NCI-H2171 treated with DMSO at 0.1 percent for 48 hours (cell line): ENCODE results near the gene NT5C2.
A peak's percentile ranks its signal among the peaks of the same experiment; 100 is the strongest.
"Not testable (repeated sequence)": the region's sequence is repeated elsewhere in the genome, so short reads cannot be mapped to it uniquely, and the experiment has no call there.

ENCODE experiments used
- DNase-seq: peaks from one replicate; lab custom pipeline; 2025; lab: John Stamatoyannopoulos, UW

Gene NT5C2

DNA sequence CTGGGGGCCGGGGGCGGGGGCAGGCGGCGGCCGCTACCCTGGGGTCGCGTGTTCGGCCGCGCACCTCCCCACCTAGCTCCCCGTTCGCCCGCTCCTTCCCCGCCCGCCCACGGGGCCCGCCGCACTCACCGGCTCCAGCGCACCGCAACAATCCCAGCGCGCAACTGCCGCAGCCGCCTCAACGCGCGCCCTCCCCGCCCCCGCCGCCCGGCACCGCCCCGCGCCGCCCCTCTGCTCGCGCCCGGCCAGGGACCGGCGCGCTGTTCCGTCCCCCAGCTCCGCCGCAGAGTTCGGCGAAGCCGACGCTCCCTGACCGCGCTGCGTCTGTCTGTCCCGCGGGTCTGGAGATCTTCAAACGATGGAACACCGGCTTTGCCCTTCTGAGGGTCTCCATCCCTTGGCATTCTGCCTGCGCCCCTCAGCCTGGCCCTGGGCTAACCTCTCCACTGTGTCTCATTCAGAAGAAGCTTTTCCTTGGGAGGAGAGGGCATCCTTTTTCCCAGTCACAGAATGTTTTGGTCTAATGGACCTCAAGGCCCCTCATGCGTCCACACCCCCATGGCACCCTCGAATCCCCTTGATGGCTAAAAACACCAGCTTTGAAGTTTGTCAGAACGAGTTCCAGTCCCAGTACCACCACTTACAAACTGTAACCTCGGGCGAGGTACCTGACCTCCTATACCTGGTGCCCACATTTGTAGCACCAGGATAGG is at the start of gene NT5C2:
Gene NT5C2, minus strand, starts transcription at position 166 of the 713 bp plus-strand sequence. CDS start 18,314 bp downstream, outside the sequence.
- peak; percentile 49 for DNase-seq

DNA sequence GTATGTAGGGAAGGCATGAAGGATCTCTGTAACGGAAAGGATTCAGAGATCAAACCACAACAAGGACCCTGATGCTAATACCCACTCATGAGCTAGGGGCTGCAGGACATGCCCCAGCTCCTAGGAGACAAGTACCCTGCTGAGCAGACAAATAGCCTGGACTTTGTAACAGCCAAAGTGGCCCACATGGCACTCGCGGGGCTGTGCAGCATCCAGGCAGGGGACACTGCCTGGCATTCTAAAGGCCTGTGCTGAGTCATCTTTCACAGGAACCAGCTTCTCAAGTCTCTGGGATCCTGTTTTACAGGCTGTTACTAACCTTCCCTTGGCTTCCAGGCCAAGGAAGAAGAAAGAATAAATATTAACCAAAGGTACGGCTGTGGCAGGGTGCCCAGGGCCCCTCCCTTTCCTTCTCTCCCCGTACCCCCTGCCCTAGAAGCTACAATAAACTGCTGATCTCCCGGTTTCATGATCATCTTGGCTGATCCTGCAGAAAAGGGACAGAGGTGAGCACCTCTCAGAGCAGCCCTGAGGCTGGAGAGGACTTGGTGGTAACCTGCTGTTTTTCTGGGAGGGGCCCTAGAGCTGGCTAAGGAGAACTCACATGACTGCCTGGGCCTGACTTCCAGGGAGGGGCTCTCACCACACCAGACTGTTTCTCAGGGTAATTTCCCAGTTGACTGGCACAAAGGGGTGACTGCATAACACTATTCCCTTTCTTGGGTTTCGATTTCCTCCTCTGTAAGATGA is 48.4 kb upstream of the NT5C2 start:
- DNase-seq, result no peak

DNA sequence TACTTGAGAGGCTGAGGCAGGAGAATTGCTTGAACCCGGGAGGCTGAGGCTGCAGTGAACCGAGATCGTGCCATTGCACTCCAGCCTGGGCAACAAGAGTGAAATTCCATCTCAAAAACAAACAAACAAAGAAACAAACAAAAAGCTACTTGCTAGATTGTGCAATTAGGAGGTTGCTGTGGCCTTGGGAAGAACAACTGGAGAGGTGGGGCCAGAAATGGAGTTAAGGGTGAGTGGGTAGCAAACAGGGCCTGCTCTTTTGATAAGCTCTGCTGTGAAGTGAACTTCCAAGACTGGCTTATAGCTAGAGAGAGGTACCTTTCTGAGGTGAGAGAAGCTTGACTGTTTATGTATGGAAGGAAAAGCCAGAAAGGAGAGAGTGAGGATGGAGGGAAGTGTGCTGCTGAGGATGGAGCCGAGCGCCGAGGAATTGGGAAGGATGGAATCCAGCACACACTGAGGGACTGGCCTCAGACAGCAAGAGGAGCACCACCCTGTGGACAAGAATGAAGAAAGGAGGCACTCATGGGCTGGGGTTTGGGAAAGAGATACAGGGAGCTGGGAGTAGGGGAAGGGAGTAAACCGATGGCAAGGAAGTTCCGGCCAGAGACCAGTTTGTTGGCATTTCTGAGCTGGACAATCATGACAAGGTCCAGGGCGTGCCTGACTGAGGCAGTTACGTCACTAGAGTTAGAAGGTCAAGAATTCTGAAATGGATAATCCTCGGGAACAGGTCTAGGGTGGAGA is 45.6 kb upstream of the NT5C2 start:
- no peak for DNase-seq

DNA sequence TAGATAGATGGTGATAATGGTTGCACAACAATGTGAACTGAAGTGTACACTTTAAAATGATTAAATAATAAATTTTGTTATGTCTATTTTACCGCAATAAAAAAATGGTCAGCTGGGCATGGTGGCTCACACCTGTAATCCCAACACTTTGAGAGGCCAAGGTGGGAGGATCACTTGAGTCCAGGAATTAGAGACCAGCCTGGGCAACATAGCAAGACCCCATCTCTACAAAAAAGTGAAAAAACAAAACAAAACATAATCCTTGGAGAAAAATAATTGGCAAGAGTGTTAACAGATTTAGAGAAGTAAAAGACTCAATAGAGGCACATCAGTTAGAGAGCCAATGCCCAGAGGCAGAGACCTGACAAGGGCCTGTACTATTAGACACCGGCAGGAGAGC is 42.7 kb upstream of the NT5C2 start:
- no peak for DNase-seq

DNA sequence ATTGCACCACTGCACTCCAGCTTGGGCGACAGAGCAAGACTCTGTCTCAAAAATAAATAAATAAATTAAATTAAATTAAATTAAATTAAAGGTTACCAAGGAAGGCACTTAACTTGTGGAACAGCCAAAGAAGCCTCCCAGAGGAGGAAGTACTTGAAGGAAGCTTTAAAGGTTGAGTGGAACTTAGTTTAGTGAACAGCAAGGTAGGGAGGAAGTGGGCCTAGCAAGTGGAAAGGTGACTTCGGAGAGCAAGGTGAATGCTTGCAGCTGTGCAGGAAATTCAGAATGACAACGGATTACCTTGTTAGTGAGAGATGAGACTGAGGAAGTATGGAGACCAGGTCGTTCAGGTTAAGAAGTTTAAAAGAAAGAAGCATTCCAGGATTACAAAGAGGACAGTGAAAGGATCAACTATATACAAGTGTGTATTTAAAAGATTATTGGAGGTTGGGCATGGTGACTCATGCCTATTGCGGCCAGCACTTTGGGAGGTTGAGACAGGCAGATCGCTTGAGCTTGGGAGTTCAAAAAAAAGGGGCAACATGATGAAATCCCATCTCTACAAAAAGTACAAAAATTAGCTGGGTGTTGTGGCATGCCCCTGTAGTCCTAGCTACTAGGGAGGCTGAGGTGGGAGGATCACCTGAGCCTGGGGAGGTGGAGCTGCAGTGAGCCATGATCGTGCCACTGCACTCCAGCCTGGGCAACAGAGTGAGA is 39.9 kb upstream of the NT5C2 start:
- DNase-seq, result no peak

DNA sequence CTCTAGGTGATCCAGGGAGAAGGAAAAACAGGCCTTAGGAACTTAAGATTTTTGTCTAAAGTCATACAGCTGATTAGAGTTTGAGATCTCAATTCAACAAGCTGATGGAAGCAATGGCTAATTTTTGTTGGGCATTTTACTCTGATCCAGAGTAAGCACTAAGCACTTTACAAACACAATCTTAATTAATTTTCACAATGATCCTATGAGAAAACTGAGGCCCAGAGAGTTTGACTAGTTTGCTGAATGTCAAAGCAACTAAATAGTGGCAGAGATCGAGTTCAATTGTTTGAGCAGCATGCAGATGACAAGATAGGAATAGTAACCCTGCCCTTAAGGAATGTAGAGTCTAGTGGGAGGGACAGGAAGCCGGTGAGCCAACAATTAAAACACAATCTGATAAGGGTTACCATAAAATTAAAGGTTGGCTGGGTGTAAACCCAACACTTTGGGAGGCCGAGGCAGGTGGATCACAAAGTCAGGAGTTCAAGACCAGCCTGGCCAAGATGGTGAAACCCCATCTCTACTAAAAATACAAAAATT is 39.1 kb upstream of the NT5C2 start:
- no peak for DNase-seq

DNA sequence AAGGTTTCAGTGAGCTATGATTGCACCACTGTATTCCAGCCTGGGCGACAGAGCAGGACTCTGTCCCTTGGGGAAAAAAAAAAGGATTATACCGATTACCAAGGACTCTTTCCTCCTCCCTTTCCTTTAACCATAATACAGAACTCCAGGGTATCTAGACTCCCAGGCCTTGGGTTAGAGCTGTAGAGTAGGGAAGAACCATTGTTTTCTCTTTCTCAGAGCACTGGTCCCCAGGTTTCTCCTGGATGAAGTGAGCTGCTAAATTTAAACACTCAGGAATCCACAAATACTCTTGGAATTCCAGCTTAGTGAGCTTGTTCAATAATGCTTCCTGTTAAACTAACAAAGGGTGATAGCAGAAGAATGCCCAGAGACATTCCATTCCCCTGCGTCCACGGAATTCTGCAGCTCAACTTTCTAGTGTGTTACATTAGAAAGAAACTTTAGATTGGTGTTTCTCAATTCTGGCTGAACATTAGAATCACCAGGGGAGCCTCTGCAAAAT is 38.0 kb upstream of the NT5C2 start:
- no peak for DNase-seq

DNA sequence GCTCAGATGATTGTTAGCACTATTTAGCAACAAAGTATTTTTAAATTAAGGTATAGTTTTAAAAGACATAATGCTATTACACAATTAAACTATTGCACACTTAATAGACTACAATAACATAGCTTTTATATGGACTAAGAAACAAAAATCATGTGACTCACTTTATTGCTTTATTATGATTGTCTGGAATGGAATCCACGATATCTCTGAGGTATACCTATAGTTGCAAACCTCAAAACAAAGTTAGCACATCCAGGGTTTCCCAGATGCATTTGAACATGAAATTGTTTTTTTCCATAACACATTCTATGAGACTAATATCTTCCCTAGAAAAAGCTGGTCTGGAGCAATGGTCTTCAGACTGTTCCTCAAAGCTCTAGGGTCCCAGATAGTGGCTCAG is 34.3 kb upstream of the NT5C2 start:
- DNase-seq, result no peak

DNA sequence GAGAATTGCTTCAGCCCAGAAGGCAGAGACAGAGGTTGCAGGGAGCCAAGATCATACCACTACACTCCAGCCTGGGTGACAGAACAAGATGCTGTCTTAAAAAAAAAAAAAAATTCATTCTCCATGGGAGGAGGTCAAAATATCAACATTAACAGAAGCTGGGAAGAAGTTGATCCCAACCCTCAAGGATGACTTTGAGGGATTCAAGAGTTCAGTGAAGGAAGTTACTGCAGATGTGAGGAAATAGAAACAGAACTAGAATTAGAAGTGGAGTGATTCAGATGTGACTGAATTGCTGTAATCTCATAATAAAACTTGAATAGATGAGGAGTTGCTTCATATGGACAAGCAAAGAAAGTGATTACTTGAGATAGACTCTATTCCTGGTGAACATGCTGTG is 32.9 kb upstream of the NT5C2 start:
- DNase-seq, result no peak

DNA sequence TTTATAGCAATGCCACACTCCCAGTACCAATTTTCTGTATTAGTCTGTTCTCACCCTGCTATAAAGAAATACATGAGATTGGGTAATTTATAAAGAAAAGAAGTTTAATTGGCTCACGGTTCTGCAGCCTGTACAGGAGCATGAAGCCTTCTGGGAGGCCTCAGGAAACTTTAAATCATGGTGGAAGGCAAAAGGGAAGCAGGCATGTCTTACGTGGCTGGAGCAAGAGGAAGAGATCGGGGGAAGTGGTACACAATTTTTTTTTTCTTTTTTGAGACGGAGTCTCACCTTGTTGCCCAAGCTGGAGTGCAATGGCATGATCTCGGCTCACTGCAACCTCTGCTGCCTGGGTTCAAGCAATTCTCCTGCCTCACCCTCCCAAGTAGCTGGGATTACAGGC is 31.6 kb upstream of the NT5C2 start:
- DNase-seq, result not testable (repeated sequence)

DNA sequence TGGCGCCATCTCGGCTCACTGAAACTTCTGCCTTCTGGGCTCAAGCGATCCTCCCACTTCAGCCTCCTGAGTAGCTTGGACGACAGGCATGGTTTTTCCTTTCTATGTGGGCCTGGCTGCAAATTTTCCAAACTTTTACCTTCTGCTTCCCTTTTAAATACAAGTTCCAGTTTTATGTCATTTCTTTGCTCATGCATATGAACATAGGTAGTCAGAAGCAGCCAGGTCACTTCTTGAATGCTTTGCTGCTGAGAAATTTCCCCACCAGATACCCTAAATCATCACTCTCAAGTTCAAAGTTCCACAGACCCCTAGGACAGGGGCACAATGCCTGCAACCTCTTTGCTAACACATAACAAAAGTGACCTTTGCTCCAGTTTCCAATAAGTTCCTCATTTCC is 31.1 kb upstream of the NT5C2 start:
- DNase-seq, result no peak

DNA sequence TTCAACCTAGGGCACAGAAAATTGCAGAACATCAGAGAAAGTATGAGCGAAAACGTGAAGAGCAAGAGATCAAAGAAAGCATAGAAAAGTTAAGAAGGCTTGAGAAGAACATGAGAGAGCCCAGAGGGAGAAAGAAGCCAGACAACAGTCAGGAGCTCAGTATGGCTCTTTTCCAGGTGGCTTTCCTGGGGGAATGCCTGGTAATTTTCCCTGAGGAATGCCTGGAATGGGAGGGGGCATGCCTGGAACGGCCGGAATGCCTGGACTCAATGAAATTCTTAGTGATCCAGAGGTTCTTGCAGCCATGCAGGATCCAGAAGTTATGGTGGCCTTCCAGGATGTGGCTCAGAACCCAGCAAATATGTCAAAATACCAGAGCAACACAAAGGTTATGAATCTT is 23.3 kb upstream of the NT5C2 start:
- DNase-seq, result not testable (repeated sequence)

DNA sequence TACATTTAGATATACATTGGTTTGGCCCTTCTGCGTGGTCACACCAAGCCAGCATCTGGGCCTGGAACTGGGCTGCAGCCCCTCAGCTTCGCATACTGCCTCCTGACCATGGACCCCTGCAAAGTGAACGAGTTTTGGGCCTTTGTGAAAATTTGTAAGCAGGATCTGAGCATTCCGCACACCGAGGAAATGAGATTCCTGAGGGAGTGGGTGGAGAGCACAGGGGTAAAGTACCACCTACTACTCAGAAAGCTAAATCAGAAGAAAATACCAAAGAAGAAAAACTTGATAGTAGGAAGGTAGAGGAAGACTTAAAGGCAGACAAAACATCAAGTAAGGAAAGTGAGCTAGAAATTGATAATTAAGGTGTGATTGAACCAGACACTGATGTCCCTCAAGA is 22.5 kb upstream of the NT5C2 start:
- DNase-seq, result no peak

DNA sequence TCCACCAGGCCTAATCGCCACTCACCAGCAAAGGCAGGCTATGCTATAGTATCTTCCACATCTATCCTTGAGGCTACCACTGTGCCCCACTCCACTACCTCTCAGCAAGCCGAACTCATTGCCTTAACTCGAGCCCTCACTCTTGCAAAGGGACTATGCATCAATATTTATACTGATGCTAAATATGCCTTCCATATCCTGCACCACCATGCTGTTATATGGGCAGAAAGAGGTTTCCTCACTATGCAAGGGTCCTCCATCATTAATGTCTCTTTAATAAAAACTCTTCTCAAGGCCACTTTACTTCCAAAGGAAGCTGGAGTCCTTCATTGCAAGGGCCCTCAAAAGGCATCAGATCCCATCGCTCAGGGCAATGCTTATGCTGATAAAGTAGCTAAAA is 17.2 kb upstream of the NT5C2 start:
- not testable (repeated sequence) for DNase-seq

DNA sequence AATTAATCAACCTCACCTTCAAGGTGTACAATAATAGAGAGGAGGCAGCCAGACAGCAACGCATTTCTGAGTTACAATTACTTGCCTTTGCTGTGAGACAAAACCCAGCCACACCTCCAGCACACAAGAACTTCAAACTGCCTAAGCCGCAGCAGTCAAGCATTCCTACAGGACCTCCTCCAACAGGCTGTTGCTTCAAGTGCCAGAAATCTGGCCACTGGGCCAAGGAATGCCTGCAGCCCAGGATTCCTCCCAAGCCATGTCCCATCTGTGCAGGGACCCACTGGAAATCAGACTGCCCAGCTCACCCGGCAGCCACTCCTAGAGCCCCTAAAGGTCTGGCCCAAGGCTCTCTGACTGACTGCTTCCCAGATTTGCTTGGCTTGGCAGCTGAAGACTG is 14.6 kb upstream of the NT5C2 start:
- not testable (repeated sequence) for DNase-seq

DNA sequence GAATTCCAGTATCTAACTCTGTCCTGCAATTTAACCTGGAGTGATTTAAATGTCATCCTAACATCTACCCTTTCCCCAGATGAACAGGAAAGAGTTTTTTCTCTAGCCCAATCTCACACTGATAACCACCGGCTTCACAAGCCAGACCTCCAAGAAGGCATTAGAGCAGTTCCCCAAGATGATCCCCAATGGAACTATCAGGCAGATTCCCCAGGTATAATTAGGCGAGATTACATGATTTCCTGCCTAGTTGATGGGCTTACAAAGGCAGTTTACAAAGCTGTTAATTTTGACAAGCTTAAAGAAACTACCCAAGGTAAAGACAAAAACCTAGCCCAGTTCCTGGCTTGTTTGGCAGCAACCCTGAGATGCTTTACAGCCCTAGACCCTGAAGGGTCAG is 14.1 kb upstream of the NT5C2 start:
- no peak for DNase-seq

DNA sequence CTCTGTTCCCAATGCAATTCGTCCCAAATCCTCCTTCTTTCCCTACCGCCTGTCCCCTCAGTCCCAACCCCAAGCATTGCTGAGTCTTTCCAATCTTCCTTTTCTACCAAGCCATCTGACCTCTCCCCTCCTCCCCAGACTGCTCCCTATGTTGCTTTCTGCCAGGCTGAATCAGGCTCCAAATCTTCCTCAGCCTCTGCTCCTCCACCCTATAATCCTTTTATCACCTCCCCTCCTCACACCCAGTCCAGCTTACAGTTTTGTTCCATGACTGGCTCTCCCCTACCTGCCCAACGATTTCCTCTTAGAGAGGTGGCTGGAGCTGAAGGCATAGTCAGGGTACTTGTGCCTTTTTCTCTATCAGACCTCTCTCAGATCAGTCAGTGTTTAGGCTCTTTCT is 13.6 kb upstream of the NT5C2 start:
- not testable (repeated sequence) for DNase-seq

DNA sequence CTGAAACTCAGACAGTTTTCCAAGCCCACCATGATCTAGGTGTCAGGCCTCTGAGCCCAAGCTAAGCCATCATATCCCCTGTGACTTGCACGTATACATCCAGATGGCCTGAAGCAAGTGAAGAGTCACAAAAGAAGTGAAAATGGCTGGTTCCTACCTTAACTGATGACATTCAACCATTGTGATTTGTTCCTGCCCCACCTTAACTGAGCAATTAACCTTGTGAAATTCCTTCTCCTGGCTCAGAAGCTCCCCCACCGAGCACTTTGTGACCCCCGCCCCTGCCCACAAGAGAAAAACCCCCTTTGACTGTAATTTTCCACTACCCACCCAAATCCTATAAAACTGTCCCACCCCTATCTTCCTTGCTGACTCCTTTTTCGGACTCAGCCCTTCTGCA is 12.3 kb upstream of the NT5C2 start:
- DNase-seq, result not testable (repeated sequence)

DNA sequence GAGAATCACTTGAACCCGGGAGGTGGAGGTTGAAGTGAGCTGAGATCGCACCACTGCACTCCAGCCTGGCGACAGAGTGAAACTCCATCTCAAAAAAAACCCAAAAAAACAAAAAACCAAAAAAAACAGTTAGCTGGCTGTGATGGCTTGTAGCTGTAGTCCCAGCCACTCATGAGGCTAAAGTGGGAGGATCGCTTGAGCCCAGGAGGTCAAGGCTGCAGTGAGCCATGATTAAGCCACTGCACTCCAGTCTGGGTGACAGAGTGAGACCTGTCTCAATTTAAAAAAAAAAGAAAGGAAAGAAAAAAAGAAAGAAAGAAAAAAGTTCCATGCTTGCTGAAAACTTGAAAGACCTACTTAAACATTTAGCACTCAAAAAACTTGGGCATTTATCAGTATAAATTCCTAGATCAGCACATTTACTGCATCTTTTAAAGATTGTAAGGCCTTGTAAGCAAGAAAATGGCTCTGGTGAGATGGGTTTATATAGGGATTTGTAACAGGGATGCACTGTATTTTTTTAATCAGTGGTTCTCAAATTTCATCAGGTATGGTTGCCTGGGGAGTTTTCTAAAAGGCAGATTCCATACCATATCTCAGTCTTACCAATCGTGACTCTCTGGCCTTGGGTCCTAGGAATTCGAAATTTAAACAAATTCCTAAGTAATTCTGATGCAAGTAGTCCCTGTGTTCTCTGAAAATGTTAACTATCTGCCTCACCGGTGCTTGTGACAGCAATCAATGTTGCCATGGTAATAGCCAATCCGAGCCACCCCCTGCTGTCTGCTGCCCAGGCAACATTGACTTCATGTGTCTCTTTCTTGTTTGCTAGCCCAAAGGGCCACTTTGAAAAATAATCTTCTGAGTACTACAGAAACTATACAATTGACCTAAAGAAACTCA is 11.5 kb upstream of the NT5C2 start:
- peak; percentile 7 for DNase-seq

DNA sequence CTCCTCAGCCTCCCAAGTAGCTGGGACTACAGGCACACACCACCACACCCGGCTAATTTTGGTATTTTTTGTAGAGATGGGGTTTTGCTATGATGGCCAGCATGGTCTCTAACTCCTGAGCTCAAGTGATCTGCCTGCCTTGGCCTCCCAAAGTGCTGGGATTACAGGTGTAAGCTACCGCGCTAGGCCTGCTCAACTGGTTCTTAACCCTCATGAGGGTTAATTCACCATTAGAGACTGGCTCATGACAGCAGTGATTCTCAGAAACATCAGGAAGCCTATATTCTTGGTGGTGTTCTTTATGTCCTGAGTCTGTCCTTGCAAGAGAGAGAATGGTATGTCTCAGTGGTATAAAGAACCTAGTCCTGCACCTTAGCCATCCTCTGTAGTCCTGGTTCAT is 10.4 kb upstream of the NT5C2 start:
- DNase-seq, result no peak

DNA sequence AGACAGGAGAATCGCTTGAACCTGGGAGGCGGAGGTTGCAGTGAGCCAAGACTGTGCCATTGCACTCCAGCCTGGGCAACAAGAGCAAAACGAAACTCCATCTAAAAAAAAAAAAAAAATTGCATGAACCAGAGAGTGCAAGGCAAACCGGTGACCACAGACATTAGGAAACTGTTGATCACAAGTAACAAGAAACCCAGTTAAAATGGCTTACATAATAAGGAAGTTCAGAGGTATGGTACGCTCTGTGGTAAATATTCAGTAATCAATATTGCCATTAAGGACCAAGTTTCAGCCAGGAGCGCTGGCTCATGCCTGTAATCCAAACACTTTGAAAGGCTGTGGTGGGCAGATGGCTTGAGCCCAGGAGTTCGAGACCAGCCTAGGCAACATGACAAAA is 9.2 kb upstream of the NT5C2 start:
- no peak for DNase-seq
